CD8-positive, alpha-beta memory T cell (primary cell): ENCODE data around the gene ACTL6A. TPM values are rescaled to one million over a fixed set of nuclear protein-coding genes. Genes with fewer than 3 reads are reported as not detected.

ENCODE experiments used
- CTCF ChIA-PET: fragments of 350-600 bp; sonication (Branson Sonifier 250); formaldehyde crosslinking; loops from one replicate; lab custom pipeline; 2021; ENCODE audit warnings: antibody characterized with exemption; lab: Charles Lee
- POLR2A ChIA-PET: fragments of 350-600 bp; sonication (Branson Sonifier 250); formaldehyde crosslinking; loops from one replicate; lab custom pipeline; 2021; ENCODE audit warnings: antibody characterized with exemption; lab: Charles Lee
- DNase-seq, 5 donors: peaks; one replicate each; pipeline versions ENCODE4 v3.0.0 to v3.0.0-alpha.2; 2020 to 2022; ENCODE audit warnings: mixed read lengths in 1 of 5
- H3K27ac ChIP-seq: one replicate; pipeline ENCODE4 v1.7.0; 2013; ENCODE audit warnings: low read depth, mild to moderate bottlenecking, low read length, moderate library complexity
- H3K27me3 ChIP-seq: 2 replicates; pipeline ENCODE4 v1.7.0; 2013; ENCODE audit warnings: low read length, mild to moderate bottlenecking; ENCODE audit not compliant: insufficient read depth, poor library complexity, severe bottlenecking
- H3K36me3 ChIP-seq: 2 replicates; pipeline ENCODE4 v1.7.0; 2013; ENCODE audit warnings: mild to moderate bottlenecking, low read length, moderate library complexity; ENCODE audit not compliant: insufficient read depth
- H3K4me1 ChIP-seq: 2 replicates; pipeline ENCODE4 v1.7.0; 2013; ENCODE audit warnings: mild to moderate bottlenecking, low read length, moderate library complexity; ENCODE audit not compliant: insufficient read depth
- H3K4me3 ChIP-seq: 2 replicates; pipeline ENCODE4 v1.7.0; 2013; ENCODE audit warnings: mild to moderate bottlenecking, low read length
- H3K9me3 ChIP-seq: 2 replicates; pipeline ENCODE4 v1.7.0; 2013; ENCODE audit warnings: mild to moderate bottlenecking, low read length
- H3K27ac Mint-ChIP-seq, 8 donors: one replicate each; pipeline ENCODE4 v1.8.0; 2020 to 2021; ENCODE audit warnings: mixed read lengths in 8 of 8, mild to moderate bottlenecking in 6 of 8, inconsistent platforms in 3 of 8, moderate library complexity in 3 of 8
- H3K27me3 Mint-ChIP-seq, 2 donors: one replicate each; pipeline ENCODE4 v1.8.0; 2020 to 2021; ENCODE audit warnings: mixed read lengths in 2 of 2, mild to moderate bottlenecking in 1 of 2, moderate library complexity in 1 of 2
- H3K36me3 Mint-ChIP-seq, 3 donors: one replicate each; pipeline ENCODE4 v1.8.0; 2020 to 2021; ENCODE audit warnings: mixed read lengths in 3 of 3, inconsistent platforms in 1 of 3, mild to moderate bottlenecking in 1 of 3
- H3K4me1 Mint-ChIP-seq, 3 donors: one replicate each; pipeline ENCODE4 v1.8.0; 2020 to 2021; ENCODE audit warnings: mixed read lengths in 3 of 3, inconsistent platforms in 1 of 3, mild to moderate bottlenecking in 1 of 3
- H3K4me3 Mint-ChIP-seq, 7 donors: one replicate each; pipeline ENCODE4 v1.8.0; 2020 to 2021; ENCODE audit warnings: mixed read lengths in 7 of 7, mild to moderate bottlenecking in 6 of 7, moderate library complexity in 4 of 7, inconsistent platforms in 2 of 7
- H3K9me3 Mint-ChIP-seq, 5 donors: one replicate each; pipeline ENCODE4 v1.8.0; 2020 to 2022; ENCODE audit warnings: mixed read lengths in 5 of 5, mild to moderate bottlenecking in 3 of 5, moderate library complexity in 2 of 5, inconsistent platforms in 1 of 5
- polyA plus RNA-seq: library from polyadenylated mRNA; unstranded; fragments of 300-500 nt; fragmentation: Illumina TruSeq; gene quantifications from one replicate; pipeline ENCODE4 v1.2.3, GENCODE V29; 2021
- total RNA-seq, 2 experiments: library from RNA; stranded (reverse); gene quantifications; one replicate each; pipeline ENCODE4 v1.2.3, GENCODE V29; 2021

ACTL6A gene
- total and polyA plus RNA-seq, 3 experiments from 2014 or later = 46.8 to 107 (median 96.9) TPM

- ChIA-PET CTCF (interaction anchor here (0.5 kb wide), 1 partner anchor 61 kb away, joined by 3 read pairs; no protein-coding TSS in a partner anchor), POLR2A (no interaction called here)
- Histone ChIP-seq H3K4me1 (no peaks in the 10 kb centered on the region), H3K27ac (no peak overlapping the region), H3K36me3 (no peaks in the 10 kb centered on the region), H3K4me3 (no peak overlapping the region), H3K9me3 (no peaks in the 10 kb centered on the region), H3K27me3 (no peaks in the 10 kb centered on the region)
- Mint-ChIP-seq H3K4me1 (peaks cover 6 to 16% (median 14%) of the 10 kb centered on the region in 3 donors), H3K4me3 (no peak overlapping the region), H3K27me3 (no peaks in the 10 kb centered on the region), H3K27ac (peak overlapping the region in 1 of 8 donors; percentile 54), H3K36me3 (peaks cover 6 to 49% (median 8%) of the 10 kb centered on the region in 3 donors), H3K9me3 (no peaks in the 10 kb centered on the region)
- no peak for DNase-seq
Observed at GRCh38 chr3:179615458-179616173, 52.9 kb downstream of the ACTL6A start.

GRCh38 chr3:179622023-179622422 is 59.3 kb downstream of the ACTL6A start:
- H3K4me3 Mint-ChIP-seq = no peak overlapping the region
- H3K27me3 Mint-ChIP-seq = no peaks in the 10 kb centered on the region

GRCh38 chr3:179624451-179624850 is 61.7 kb downstream of the ACTL6A start:
- no peaks in the 10 kb centered on the region for H3K4me1 ChIP-seq
- no peaks in the 10 kb centered on the region for H3K27me3 Mint-ChIP-seq
- H3K4me3 ChIP-seq = no peak overlapping the region
- H3K9me3 ChIP-seq = no peaks in the 10 kb centered on the region
- DNase-seq = no peak
- no peaks in the 10 kb centered on the region for H3K27me3 ChIP-seq
- peaks cover 13% of the 10 kb centered on the region for H3K36me3 ChIP-seq
- ChIA-PET POLR2A (no interaction called here), CTCF (interaction anchor here (0.7 kb wide), 1 partner anchor 235 kb away, joined by 4 read pairs; no protein-coding TSS in a partner anchor)
- no peak overlapping the region for H3K27ac Mint-ChIP-seq
- H3K9me3 Mint-ChIP-seq = no peaks in the 10 kb centered on the region
- peaks cover 13 to 52% (median 20%) of the 10 kb centered on the region in 3 donors for H3K36me3 Mint-ChIP-seq
- H3K4me3 Mint-ChIP-seq = no peak overlapping the region
- H3K27ac ChIP-seq = no peak overlapping the region
- H3K4me1 Mint-ChIP-seq = peaks cover 0 to 7% (median 0%) of the 10 kb centered on the region in 3 donors

More at GRCh38 chr3:179622023-179622422, 59.3 kb downstream of the ACTL6A start:
- ChIA-PET CTCF (no interaction called here), POLR2A (interaction anchor here (0.6 kb wide), 1 partner anchor 144 kb away, joined by 3 read pairs; no protein-coding TSS in a partner anchor)
- no peak overlapping the region for H3K4me3 ChIP-seq
- no peak overlapping the region for H3K27ac ChIP-seq
- Mint-ChIP-seq H3K9me3 (no peaks in the 10 kb centered on the region), H3K36me3 (peaks cover 13 to 71% (median 18%) of the 10 kb centered on the region in 3 donors), H3K4me1 (peaks cover 0 to 7% (median 0%) of the 10 kb centered on the region in 3 donors), H3K27ac (no peak overlapping the region)
- H3K27me3 ChIP-seq = no peaks in the 10 kb centered on the region
- H3K9me3 ChIP-seq = no peaks in the 10 kb centered on the region
- H3K4me1 ChIP-seq = no peaks in the 10 kb centered on the region
- DNase-seq = no peak
- H3K36me3 ChIP-seq = peaks cover 13% of the 10 kb centered on the region

GRCh38 chr3:179630753-179631451 is 68.2 kb downstream of the ACTL6A start:
- CTCF ChIA-PET = no interaction called here
- H3K4me1 Mint-ChIP-seq = no peaks in the 10 kb centered on the region

More at GRCh38 chr3:179630753-179631451, 68.2 kb downstream of the ACTL6A start:
- H3K27me3 Mint-ChIP-seq = no peaks in the 10 kb centered on the region
- H3K4me3 Mint-ChIP-seq = no peak overlapping the region
- H3K27ac ChIP-seq = no peak overlapping the region
- POLR2A ChIA-PET = no interaction called here
- H3K4me1 ChIP-seq = no peaks in the 10 kb centered on the region
- no peaks in the 10 kb centered on the region for H3K27me3 ChIP-seq
- no peaks in the 10 kb centered on the region for H3K9me3 ChIP-seq
- DNase-seq = no peak
- no peaks in the 10 kb centered on the region for H3K36me3 ChIP-seq
- H3K36me3 Mint-ChIP-seq = peaks cover 0 to 3% (median 2%) of the 10 kb centered on the region in 3 donors
- no peak overlapping the region for H3K4me3 ChIP-seq
- no peak overlapping the region for H3K27ac Mint-ChIP-seq
- H3K9me3 Mint-ChIP-seq = no peaks in the 10 kb centered on the region

Other genes with a start within 250 kb of the ACTL6A start
- gene ZNF639, start 239.9 kb upstream of the ACTL6A start, total RNA-seq = 10 to 100 TPM; 41.9 to 44.5 TPM
- gene ZNF639, start 239.9 kb upstream of the ACTL6A start, polyA plus RNA-seq = 63.7 TPM
- gene MFN1, start 215.2 kb upstream of the ACTL6A start, total RNA-seq = 10 to 100 TPM; 36.5 to 36.8 TPM
- gene MFN1, start 215.2 kb upstream of the ACTL6A start, polyA plus RNA-seq = 12.1 TPM
- 1 to 10 TPM; 1.5 to 1.9 TPM for gene GNB4, start 111.5 kb upstream of the ACTL6A start, total RNA-seq
- gene GNB4, start 111.5 kb upstream of the ACTL6A start, polyA plus RNA-seq = 0.16 TPM
- 10 to 100 TPM; 68.5 to 73.0 TPM for gene MRPL47, start 41.7 kb downstream of the ACTL6A start, total RNA-seq
- gene MRPL47, start 41.7 kb downstream of the ACTL6A start, polyA plus RNA-seq = 51.7 TPM
- gene NDUFB5, start 41.9 kb downstream of the ACTL6A start, total RNA-seq = 100 to 1,000 TPM; 110 to 126 TPM
- gene NDUFB5, start 41.9 kb downstream of the ACTL6A start, polyA plus RNA-seq = 66.5 TPM
- gene USP13, start 90.1 kb downstream of the ACTL6A start, total RNA-seq = 10 to 100 TPM; 12.7 to 13.8 TPM
- 13.3 TPM for gene USP13, start 90.1 kb downstream of the ACTL6A start, polyA plus RNA-seq